Adrenal gland (tissue), 12 donors: ENCODE results near the gene SERPINF2. TPM values are rescaled to one million over a fixed set of nuclear protein-coding genes. Genes with fewer than 3 reads are reported as not detected.

Source experiments
- DNase-seq, 7 donors: peaks; one replicate each; pipeline ENCODE4 v3.0.0-alpha.2; 2019 to 2020
- H3K27ac ChIP-seq, 5 donors: fragments of 200-600 bp; sonication (generic) in 4 of 5; 1 replicate in 3 of 5; 2 replicates in 2 of 5; pipeline versions ENCODE4 v1.5.1 to v1.8.0; 2016 to 2020; ENCODE audit warnings: mild to moderate bottlenecking in 1 of 5
- H3K27me3 ChIP-seq: fragments of 200-600 bp; 2 replicates; pipeline ENCODE4 v1.8.0; 2021
- H3K36me3 ChIP-seq, 2 donors: fragments of 200-600 bp; replicated peaks in 1 of 2; 1 replicate in 1 of 2; 2 replicates in 1 of 2; pipeline versions ENCODE4 v1.5.1 to v1.8.0; 2018 to 2022
- H3K4me1 ChIP-seq, 2 donors: fragments of 200-600 bp; replicated peaks in 1 of 2; 1 replicate in 1 of 2; 2 replicates in 1 of 2; pipeline versions ENCODE4 v1.5.1 to v1.8.0; 2018 to 2021
- H3K4me3 ChIP-seq, 4 donors: fragments of 200-600 bp; sonication (generic) in 3 of 4; one replicate each; pipeline ENCODE4 v1.5.1; 2016 to 2018
- H3K9me3 ChIP-seq, 3 donors: fragments of 200-600 bp; sonication (generic) in 1 of 3; replicated peaks in 1 of 3; 1 replicate in 2 of 3; 2 replicates in 1 of 3; pipeline versions ENCODE4 v1.5.1 to v1.8.0; 2016 to 2021
- CTCF ChIP-seq, 6 experiments: fragments of 450-650 bp in 4 of 6; fragments of 200-600 bp in 2 of 6; sonication (generic) in 1 of 6; IDR thresholded peaks; 1 replicate in 5 of 6; 2 replicates in 1 of 6; pipeline versions ENCODE4 v1.5.1 to v1.8.0; 2016 to 2021; ENCODE audit warnings: antibody characterized with exemption in 6 of 6, mild to moderate bottlenecking in 2 of 6, moderate library complexity in 1 of 6
- POLR2A ChIP-seq, 2 donors: fragments of 450-650 bp; IDR thresholded peaks; one replicate each; pipeline ENCODE4 v1.6.1; 2017; ENCODE audit warnings: antibody characterized with exemption in 2 of 2, mild to moderate bottlenecking in 2 of 2, moderate library complexity in 1 of 2
- WGBS, 4 donors: extraction: QIAGEN DNeasy Blood & Tissue Kit in 2 of 4; methylation state at CpG; one replicate each; pipeline versions ENCODE4 v1.1.5 to v1.1.7; 2013 to 2017; 5-methylcytosine and 5-hydroxymethylcytosine counted together
- intact Hi-C, 2 donors: fragments of 100-400 bp; cut with DNase I; formaldehyde crosslinking; loops; one replicate each; pipeline versions ENCODE4 v1.14.1 to v1.15.0; 2022 to 2023
- polyA plus RNA-seq, 3 donors: library from polyadenylated mRNA; stranded (reverse); fragments of 200-250 nt in 2 of 3; fragments of 350-450 nt in 1 of 3; fragmentation: Illumina TruSeq in 1 of 3; extraction: RNeasy Lipid Tissue Mini Kit (QIAGEN cat#74804) in 1 of 3; gene quantifications; one replicate each; pipeline ENCODE4 v1.2.3, GENCODE V29; 2013 to 2014
- total RNA-seq, 9 donors: library from RNA; depleted of rRNA in 4 of 9; stranded (reverse); fragments of >200 nt in 4 of 9; fragments of 120-200 nt in 1 of 9; fragmentation: NEBNext Ultra II Directional in 1 of 9; extraction: Animal tissue kit (Norgen Biotek cat#: 25700) in 1 of 9; gene quantifications; one replicate each; pipeline versions ENCODE4 v1.1.0 to v1.2.4, GENCODE V29; 2013 to 2023
- donor health status: healthy with polysubstance abuse.
- donor health status: Bipolar disorder and iron deficiency.
- donor health status: DM: yes; HTN: yes; CAD: no.
- donor health status: DM: no; HTN: no; CAD: no.
- donor health status: DM: no; HTN: no; CAD: no.
- donor health status: DM: yes; HTN: yes; CAD: no.

Gene SERPINF2
- total and polyA plus RNA-seq, 12 donors = 0.59 to 6.4 (median 2.4) TPM

DNA sequence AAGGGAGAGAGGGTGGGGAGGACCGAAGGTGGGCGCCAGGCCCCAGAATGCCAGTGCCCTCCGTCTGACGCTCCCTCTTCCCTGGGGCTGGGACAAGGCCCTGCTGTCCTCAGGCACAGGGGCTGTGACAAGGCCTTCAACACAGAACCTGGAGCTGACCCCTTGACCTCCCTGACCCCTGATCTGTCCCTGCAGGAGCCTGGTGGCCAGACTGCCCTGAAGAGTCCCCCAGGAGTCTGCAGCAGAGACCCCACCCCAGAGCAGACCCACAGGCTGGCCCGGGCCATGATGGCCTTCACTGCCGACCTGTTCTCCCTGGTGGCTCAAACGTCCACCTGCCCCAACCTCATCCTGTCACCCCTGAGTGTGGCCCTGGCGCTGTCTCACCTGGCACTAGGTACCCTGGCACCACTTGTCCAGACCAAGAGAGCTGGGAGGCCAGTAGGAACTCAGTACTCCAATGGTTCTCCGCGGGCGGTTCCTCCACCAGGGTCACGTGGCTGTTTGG is 2.9 kb downstream of the SERPINF2 start:
- Histone ChIP-seq H3K27ac (no peak overlapping the region), H3K27me3 (no peaks in the 10 kb centered on the region), H3K36me3 (no peaks in the 10 kb centered on the region), H3K4me1 (peaks cover 0 to 8% of the 10 kb centered on the region in 2 donors), H3K9me3 (no peaks in the 10 kb centered on the region), H3K4me3 (no peak overlapping the region)
- TF ChIP-seq CTCF (IDR thresholded peaks at IDR 0.05) (no peak), POLR2A (IDR thresholded peaks at IDR 0.05) (no peak)
- 92 to 100% (median 95%) methylated on average over 4 to 12 of the region's 12 CpGs for WGBS, 4 donors
- intact Hi-C loops = no loop called here
- DNase-seq = no peak

DNA sequence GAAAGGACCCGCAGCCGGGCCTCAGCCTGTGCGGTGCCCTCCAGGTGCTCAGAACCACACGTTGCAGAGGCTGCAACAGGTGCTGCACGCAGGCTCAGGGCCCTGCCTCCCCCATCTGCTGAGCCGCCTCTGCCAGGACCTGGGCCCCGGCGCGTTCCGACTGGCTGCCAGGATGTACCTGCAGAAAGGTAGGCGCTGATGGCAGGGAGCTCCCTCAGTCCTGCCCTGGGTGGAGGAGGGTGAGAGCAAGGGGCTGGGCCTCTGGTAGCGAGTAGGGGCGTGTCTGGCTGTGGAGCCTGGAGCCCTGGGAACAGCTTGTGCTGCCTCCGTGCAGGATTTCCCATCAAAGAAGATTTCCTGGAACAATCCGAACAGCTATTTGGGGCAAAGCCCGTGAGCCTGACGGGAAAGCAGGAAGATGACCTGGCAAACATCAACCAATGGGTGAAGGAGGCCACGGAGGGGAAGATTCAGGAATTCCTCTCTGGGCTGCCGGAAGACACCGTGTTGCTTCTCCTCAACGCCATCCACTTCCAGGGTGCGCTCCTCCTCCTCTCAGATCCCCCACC is 4.4 kb downstream of the SERPINF2 start:
- Histone ChIP-seq H3K27me3 (no peaks in the 10 kb centered on the region), H3K9me3 (no peaks in the 10 kb centered on the region), H3K4me1 (peaks cover 0 to 7% of the 10 kb centered on the region in 2 donors), H3K36me3 (no peaks in the 10 kb centered on the region), H3K4me3 (no peak overlapping the region), H3K27ac (peak overlapping the region in 2 of 5 donors; percentile 30 to 82)
- peak in 1 of 7 donors; percentile 37 for DNase-seq
- no peak for TF ChIP-seq CTCF (IDR thresholded peaks at IDR 0.05)
- TF ChIP-seq POLR2A (IDR thresholded peaks at IDR 0.05) = no peak
- 77 to 88% (median 86%) methylated on average over 9 to 22 of the region's 22 CpGs for WGBS, 4 donors
- intact Hi-C loops = no loop called here

- H3K36me3 ChIP-seq = no peaks in the 10 kb centered on the region
- H3K27ac ChIP-seq = no peak overlapping the region
- H3K4me1 ChIP-seq = peaks cover 3 to 14% of the 10 kb centered on the region in 2 donors
- no peaks in the 10 kb centered on the region for H3K9me3 ChIP-seq
- H3K4me3 ChIP-seq = no peak overlapping the region
- TF ChIP-seq CTCF (IDR thresholded peaks at IDR 0.05) = no peak
- intact Hi-C loops = no loop called here
- H3K27me3 ChIP-seq = no peaks in the 10 kb centered on the region
- DNase-seq = no peak
- WGBS, 4 donors = 75 to 81% (median 78%) methylated on average over 8 to 9 of the region's 9 CpGs
Observed at GRCh38 chr17:1750628-1751027, 8.0 kb downstream of the SERPINF2 start.

GRCh38 chr17:1752425-1753262 is 10.0 kb downstream of the SERPINF2 start:
- Histone ChIP-seq H3K27ac (peak overlapping the region; percentile 5 to 74 (median 39)), H3K4me3 (peak overlapping the region in 1 of 4 donors; percentile 32), H3K9me3 (no peaks in the 10 kb centered on the region), H3K4me1 (peaks cover 3 to 14% of the 10 kb centered on the region in 2 donors), H3K27me3 (no peaks in the 10 kb centered on the region), H3K36me3 (no peaks in the 10 kb centered on the region)
- TF ChIP-seq CTCF (IDR thresholded peaks at IDR 0.05) (no peak), POLR2A (IDR thresholded peaks at IDR 0.05) (no peak)
- peak; percentile 75 to 86 (median 82) for DNase-seq
- intact Hi-C loops = no loop called here
- 31 to 44% (median 33%) methylated on average over 11 to 18 of the region's 18 CpGs for WGBS, 4 donors
